Esophagus muscularis mucosa (tissue), 4 donors: ENCODE data around the gene RBM20. TPM values are rescaled to one million over a fixed set of nuclear protein-coding genes. Genes with fewer than 3 reads are reported as not detected.

Experiments
- DNase-seq: peaks from one replicate; pipeline ENCODE4 v3.0.0-alpha.2; 2017; ENCODE audit errors: extremely low spot score
- H3K27ac ChIP-seq, 4 donors: fragments of 200-600 bp; sonication (generic); replicated peaks in 1 of 4; 1 replicate in 3 of 4; 2 replicates in 1 of 4; pipeline ENCODE4 v1.5.1; 2016 to 2019; ENCODE audit warnings: mild to moderate bottlenecking in 1 of 4
- H3K27me3 ChIP-seq, 4 donors: fragments of 200-600 bp; sonication (generic); one replicate each; pipeline versions ENCODE4 v1.5.1 to v1.6.0; 2016 to 2019
- H3K36me3 ChIP-seq, 4 donors: fragments of 200-600 bp; sonication (generic); one replicate each; pipeline ENCODE4 v1.5.1; 2016 to 2019
- H3K4me1 ChIP-seq, 4 donors: fragments of 200-600 bp; sonication (generic); one replicate each; pipeline ENCODE4 v1.5.1; 2016 to 2019
- H3K4me3 ChIP-seq, 4 donors: fragments of 200-600 bp; sonication (generic); 1 replicate in 2 of 4; 2 replicates in 2 of 4; pipeline ENCODE4 v1.5.1; 2016 to 2019; ENCODE audit warnings: mild to moderate bottlenecking in 4 of 4, moderate library complexity in 1 of 4
- H3K9me3 ChIP-seq, 4 donors: fragments of 200-600 bp; sonication (generic); 1 replicate in 3 of 4; 2 replicates in 1 of 4; pipeline ENCODE4 v1.5.1; 2016 to 2019
- CTCF ChIP-seq, 3 experiments: fragments of 200-600 bp in 2 of 3; fragments of 450-650 bp in 1 of 3; sonication (generic) in 2 of 3; IDR thresholded peaks; one replicate each; pipeline ENCODE4 v1.5.1; 2017 to 2019; ENCODE audit warnings: antibody characterized with exemption in 3 of 3, mild to moderate bottlenecking in 2 of 3, moderate library complexity in 1 of 3
- EP300 ChIP-seq: sonication (generic); formaldehyde crosslinking; IDR thresholded peaks from one replicate; pipeline ENCODE4 v1.6.1; 2017; ENCODE audit warnings: antibody characterized with exemption
- POLR2A ChIP-seq: fragments of 450-650 bp; IDR thresholded peaks from one replicate; pipeline ENCODE4 v1.6.1; 2017; ENCODE audit warnings: antibody characterized with exemption, moderate library complexity, mild to moderate bottlenecking, low read depth
- POLR2AphosphoS5 ChIP-seq, 2 donors: sonication (generic); formaldehyde crosslinking; IDR thresholded peaks; one replicate each; pipeline ENCODE4 v1.6.1; 2017; ENCODE audit warnings: antibody characterized with exemption in 2 of 2
- WGBS: methylation state at CpG from one replicate; pipeline ENCODE4 v1.1.5; 2018; 5-methylcytosine and 5-hydroxymethylcytosine counted together
- intact Hi-C: fragments of 100-400 bp; cut with DNase I; formaldehyde crosslinking; loops from one replicate; pipeline ENCODE4 v1.15.1; 2023
- total RNA-seq, 4 donors: library from RNA; depleted of rRNA; stranded (reverse); fragments of >200 nt; gene quantifications; one replicate each; pipeline versions ENCODE4 v1.1.0 to v1.2.1, GENCODE V29; 2016

Gene RBM20
- total RNA-seq, 4 donors from 2014 or later, result 5.3 to 7.7 (median 5.8) TPM

- DNase-seq, result no peak
- under 1% methylated on average over 35 of the region's 70 CpGs for WGBS
- TF ChIP-seq POLR2AphosphoS5 (IDR thresholded peaks at IDR 0.05), result peak; percentile 46 to 73
- no peak for TF ChIP-seq EP300
- no peak for TF ChIP-seq POLR2A
- peak in 1 of 3 experiments; percentile 12 for TF ChIP-seq CTCF (IDR thresholded peaks at IDR 0.05)
- intact Hi-C loops, result loop anchor here (5.0 kb wide), 3 partner anchors 45 to 70 kb away; partner anchors contain the start of genes BBIP1 and SHOC2
- Histone ChIP-seq H3K4me3 (peak overlapping the region; percentile 96 to 100 (median 99)), H3K27ac (peak overlapping the region; percentile 97 to 100 (median 99)), H3K9me3 (no peaks in the 10 kb centered on the region), H3K4me1 (peaks cover 18 to 45% (median 44%) of the 10 kb centered on the region in 4 donors), H3K27me3 (no peaks in the 10 kb centered on the region), H3K36me3 (peaks cover 0 to 9% (median 3%) of the 10 kb centered on the region in 4 donors)
Observed at GRCh38 chr10:110872145-110872983, 228.2 kb downstream of the RBM20 start.

- no peak for TF ChIP-seq POLR2AphosphoS5 (IDR thresholded peaks at IDR 0.05)
- TF ChIP-seq CTCF (IDR thresholded peaks at IDR 0.05), result no peak
- TF ChIP-seq EP300, result no peak
- no peak for TF ChIP-seq POLR2A
- DNase-seq, result no peak
- Histone ChIP-seq H3K36me3 (peaks cover 0 to 15% (median 7%) of the 10 kb centered on the region in 4 donors), H3K9me3 (no peaks in the 10 kb centered on the region), H3K27me3 (no peaks in the 10 kb centered on the region), H3K27ac (peak overlapping the region; percentile 97 to 100 (median 99)), H3K4me3 (peak overlapping the region; percentile 96 to 100 (median 99)), H3K4me1 (peaks cover 18 to 51% (median 50%) of the 10 kb centered on the region in 4 donors)
- 2% methylated on average over 16 of the region's 16 CpGs for WGBS
- intact Hi-C loops, result loop anchor here (5.0 kb wide), 3 partner anchors 44 to 71 kb away; partner anchors contain the start of genes BBIP1 and SHOC2
Observed at GRCh38 chr10:110872984-110873923, 229.1 kb downstream of the RBM20 start.

- Histone ChIP-seq H3K27me3 (no peaks in the 10 kb centered on the region), H3K9me3 (no peaks in the 10 kb centered on the region), H3K27ac (peak overlapping the region in 3 of 4 donors; percentile 97 to 99 (median 99)), H3K4me3 (peak overlapping the region; percentile 96 to 100 (median 99)), H3K4me1 (peaks cover 18 to 54% (median 52%) of the 10 kb centered on the region in 4 donors), H3K36me3 (peaks cover 0 to 18% (median 8%) of the 10 kb centered on the region in 4 donors)
- TF ChIP-seq POLR2A (no peak), EP300 (no peak), CTCF (IDR thresholded peaks at IDR 0.05) (no peak), POLR2AphosphoS5 (IDR thresholded peaks at IDR 0.05) (no peak)
- DNase-seq, result no peak
- WGBS, result 49% methylated on average over 2 of the region's 2 CpGs
- intact Hi-C loops, result loop anchor here (5.0 kb wide), 3 partner anchors 43 to 72 kb away; partner anchors contain the start of genes BBIP1 and SHOC2
Observed at GRCh38 chr10:110873951-110874350, 229.8 kb downstream of the RBM20 start.

- H3K4me1 ChIP-seq, result peaks cover 13 to 69% (median 66%) of the 10 kb centered on the region in 4 donors
- H3K36me3 ChIP-seq, result peaks cover 0 to 22% (median 9%) of the 10 kb centered on the region in 4 donors
- H3K9me3 ChIP-seq, result no peaks in the 10 kb centered on the region
- no peak overlapping the region for H3K27ac ChIP-seq
- intact Hi-C loops, result no loop called here
- H3K4me3 ChIP-seq, result no peak overlapping the region
- no peak for TF ChIP-seq POLR2A
- TF ChIP-seq POLR2AphosphoS5 (IDR thresholded peaks at IDR 0.05), result no peak
- no peak for TF ChIP-seq EP300
- no peak for TF ChIP-seq CTCF (IDR thresholded peaks at IDR 0.05)
- 81% methylated on average over 2 of the region's 2 CpGs for WGBS
- no peak for DNase-seq
- H3K27me3 ChIP-seq, result no peaks in the 10 kb centered on the region
Observed at GRCh38 chr10:110876000-110876399, 231.9 kb downstream of the RBM20 start.
